GM19043 (cell line): ENCODE results near the gene THAP4.

Experiments
- ATAC-seq: cut with Tn5 transposase; IDR thresholded peaks from one replicate; pipeline ENCODE4 v1.9.1; 2021; ENCODE audit warnings: low read depth; ENCODE audit not compliant: unreplicated experiment

Gene THAP4

GRCh38 chr2:241534701-241535375, 102.1 kb downstream of the THAP4 start:
- ATAC-seq: no peak
